ENCODE measurements around the gene PPARG.
"Not testable (repeated sequence)": the region's sequence is repeated elsewhere in the genome, so short reads cannot be mapped to it uniquely, and the experiment has no call there.

DNA sequence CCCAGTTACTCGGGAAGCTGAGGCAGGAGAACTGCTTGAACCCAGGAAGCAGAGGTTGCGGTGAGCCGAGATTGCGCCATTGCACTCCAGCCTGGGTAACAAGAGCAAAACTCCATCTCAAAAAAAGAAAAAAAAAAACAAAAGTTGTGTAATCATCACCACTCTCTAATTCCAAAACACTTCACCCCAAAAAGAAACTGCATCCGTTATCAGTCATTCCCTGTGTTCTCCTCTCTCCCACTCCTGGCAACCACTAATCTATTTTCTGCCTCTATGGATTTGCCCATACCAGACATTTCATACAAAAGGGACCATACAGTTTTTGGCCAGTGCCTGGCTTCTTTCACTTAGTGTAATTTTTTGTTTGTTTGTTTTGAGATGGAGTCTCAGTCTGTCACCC, 12.0 kb upstream of the PPARG start:
- TF ChIP-seq CTCF (IDR thresholded peaks at IDR 0.05; ENCODE audit: low read depth, low read length, poor library complexity, severe bottlenecking); EZH2phosphoT487 (IDR thresholded peaks at IDR 0.05; ENCODE audit: borderline replicate concordance, low read length): not testable (repeated sequence)

Measured in DOHH2 (cell line).